GM23338 (cell line): Measurements from ENCODE around the gene LTBP2. TPM values are rescaled to one million over a fixed set of nuclear protein-coding genes. Genes with fewer than 3 reads are reported as not detected.

Experiments used
- ATAC-seq: fragments of 200-7000 bp; cut with Tn5 transposase; 3 replicates; pipeline ENCODE4 v1.9.1; 2020
- DNase-seq: peaks from one replicate; pipeline ENCODE4 v3.0.0-alpha.2; 2015; ENCODE audit warnings: low spot score
- H2AFZ ChIP-seq: fragments of 200-600 bp; sonication (generic); 2 replicates; pipeline ENCODE4 v1.8.0; 2016; ENCODE audit warnings: antibody characterized with exemption, mild to moderate bottlenecking, moderate library complexity
- H3F3A ChIP-seq: fragments of 200-600 bp; sonication (generic); replicated peaks from 2 replicates; pipeline ENCODE4 v1.8.0; 2017; ENCODE audit warnings: antibody characterized with exemption, mixed run types, low read depth
- H3K27ac ChIP-seq: fragments of 200-600 bp; sonication (generic); 2 replicates; pipeline ENCODE4 v1.6.1; 2016; ENCODE audit warnings: low read depth
- H3K27me3 ChIP-seq: fragments of 200-600 bp; sonication (generic); 2 replicates; pipeline ENCODE4 v1.8.0; 2016; ENCODE audit warnings: mild to moderate bottlenecking, mixed run types, moderate library complexity; ENCODE audit not compliant: insufficient read depth
- H3K36me3 ChIP-seq: fragments of 200-600 bp; sonication (generic); 2 replicates; pipeline ENCODE4 v1.8.0; 2016; ENCODE audit warnings: mild to moderate bottlenecking; ENCODE audit not compliant: insufficient read depth
- H3K4me1 ChIP-seq: fragments of 200-600 bp; sonication (generic); 2 replicates; pipeline ENCODE4 v1.8.0; 2016; ENCODE audit warnings: mild to moderate bottlenecking, moderate library complexity; ENCODE audit not compliant: insufficient read depth
- H3K4me2 ChIP-seq: fragments of 200-600 bp; sonication (generic); 2 replicates; pipeline ENCODE4 v1.7.1; 2017; ENCODE audit warnings: mixed run types
- H3K4me3 ChIP-seq: fragments of 200-600 bp; sonication (generic); 2 replicates; pipeline ENCODE4 v1.6.1; 2016; ENCODE audit warnings: mixed run types
- H3K79me2 ChIP-seq: fragments of 200-600 bp; sonication (generic); replicated peaks from 2 replicates; pipeline ENCODE4 v1.8.0; 2017; ENCODE audit warnings: mild to moderate bottlenecking; ENCODE audit not compliant: insufficient read depth
- H3K9me2 ChIP-seq: fragments of 200-600 bp; sonication (generic); 2 replicates; pipeline ENCODE4 v1.8.0; 2017; ENCODE audit not compliant: insufficient read depth
- H4K20me1 ChIP-seq: fragments of 200-600 bp; sonication (generic); replicated peaks from 2 replicates; pipeline ENCODE4 v1.8.0; 2017; ENCODE audit warnings: mild to moderate bottlenecking; ENCODE audit not compliant: insufficient read depth
- H3K27ac Mint-ChIP-seq: 2 replicates; pipeline ENCODE4 v1.8.0; 2020; ENCODE audit warnings: inconsistent platforms, mild to moderate bottlenecking, moderate library complexity, mixed read lengths
- H3K27me3 Mint-ChIP-seq: 3 replicates; pipeline ENCODE4 v1.8.0; 2022; ENCODE audit warnings: low read depth, mild to moderate bottlenecking, moderate library complexity, mixed read lengths, inconsistent platforms; ENCODE audit not compliant: insufficient read depth, poor library complexity
- H3K36me3 Mint-ChIP-seq: 3 replicates; pipeline ENCODE4 v1.8.0; 2021; ENCODE audit warnings: low read depth, mild to moderate bottlenecking, inconsistent platforms, moderate library complexity, mixed read lengths
- H3K4me1 Mint-ChIP-seq: 3 replicates; pipeline ENCODE4 v1.8.0; 2020; ENCODE audit warnings: mild to moderate bottlenecking, inconsistent platforms, mixed read lengths
- H3K4me3 Mint-ChIP-seq: 3 replicates; pipeline ENCODE4 v1.8.0; 2021; ENCODE audit warnings: moderate library complexity, mild to moderate bottlenecking, inconsistent platforms, mixed read lengths
- H3K9me3 Mint-ChIP-seq: 3 replicates; pipeline ENCODE4 v1.8.0; 2020; ENCODE audit warnings: moderate library complexity, mild to moderate bottlenecking, inconsistent platforms, mixed read lengths
- CREB1 ChIP-seq: fragments of 250-450 bp; sonication (Bioruptor Pico); IDR thresholded peaks from 2 replicates; pipeline ENCODE4 v1.5.0; 2020; ENCODE audit warnings: low read depth, mild to moderate bottlenecking, moderate library complexity
- EZH2 ChIP-seq: fragments of 200-600 bp; sonication (generic); IDR thresholded peaks from one replicate; pipeline ENCODE4 v1.8.0; 2017; ENCODE audit warnings: antibody characterized with exemption, mild to moderate bottlenecking, low read depth; ENCODE audit not compliant: unreplicated experiment
- JUNB ChIP-seq: IDR thresholded peaks from one replicate; pipeline ENCODE4 v1.6.1; 2016; ENCODE audit warnings: antibody characterized with exemption; ENCODE audit not compliant: unreplicated experiment
- NANOG ChIP-seq: IDR thresholded peaks from 2 replicates; pipeline ENCODE4 v1.6.1; 2016; ENCODE audit warnings: antibody characterized with exemption, borderline replicate concordance
- polyA plus RNA-seq: library from polyadenylated mRNA; unstranded; fragments of >200 nt; fragmentation: Nextera tagmentation; extraction: Ambion mirVana; gene quantifications from 2 replicates; pipeline ENCODE4 v1.2.1, GENCODE V29; 2016
- total RNA-seq: library from RNA; depleted of rRNA; stranded (reverse); fragments of >200 nt; shearing (Covaris generic); gene quantifications from 2 replicates; pipeline ENCODE4 v1.2.3, GENCODE V29; 2014
- TF ChIP-seq, protein P1 (sequence below): IDR thresholded peaks from 2 replicates; pipeline ENCODE4 v1.6.1; 2016; ENCODE audit warnings: antibody characterized with exemption
- TF ChIP-seq, protein P2 (sequence below), 2 experiments: fragments of 200-600 bp in 1 of 2; sonication (generic) in 1 of 2; conservative IDR thresholded peaks; 2 replicates each; pipeline versions ENCODE4 v1.5.1 to v1.6.1; 2016 to 2017; ENCODE audit warnings: antibody characterized with exemption in 2 of 2, low read depth in 2 of 2, mild to moderate bottlenecking in 2 of 2, moderate library complexity in 1 of 2
- TF ChIP-seq, protein P3 (sequence below): fragments of 250-450 bp; sonication (Bioruptor Pico); IDR thresholded peaks from 2 replicates; pipeline ENCODE4 v1.5.0; 2020; ENCODE audit warnings: mild to moderate bottlenecking, moderate library complexity

Gene LTBP2
- total and polyA plus RNA-seq, 2 experiments from 2014 or later: 0.27 to 0.49 TPM

DNA sequence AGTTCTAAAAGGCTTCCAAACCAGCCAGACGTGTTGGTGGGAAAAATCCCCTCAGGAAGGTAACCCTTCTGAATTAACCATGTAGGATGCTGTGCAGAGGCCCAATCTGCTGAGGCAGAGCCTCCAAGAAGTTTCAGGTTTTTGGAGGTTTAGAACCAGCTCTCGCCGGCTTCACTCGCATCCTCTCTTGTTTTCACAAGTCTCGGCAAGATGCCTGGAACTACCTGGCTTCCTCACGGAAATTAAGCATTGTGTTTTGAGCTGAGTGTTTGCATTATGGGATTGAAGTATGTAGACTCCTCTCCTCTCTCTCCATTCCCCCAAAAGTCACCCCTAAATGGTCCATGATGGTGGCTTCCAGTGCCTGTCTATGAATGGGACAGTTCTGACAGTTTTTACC is 20.6 kb downstream of the LTBP2 start:
- no peaks in the 10 kb centered on the region for H3K27me3 ChIP-seq
- H3K4me1 ChIP-seq: no peaks in the 10 kb centered on the region
- Mint-ChIP-seq H3K27ac (no peak overlapping the region), H3K27me3 (peaks cover 4% of the 10 kb centered on the region), H3K9me3 (no peaks in the 10 kb centered on the region), H3K4me1 (no peaks in the 10 kb centered on the region), H3K4me3 (no peak overlapping the region), H3K36me3 (no peaks in the 10 kb centered on the region)
- no peak overlapping the region for H3K4me3 ChIP-seq
- no peaks in the 10 kb centered on the region for H3K36me3 ChIP-seq
- H3K4me2 ChIP-seq: no peak overlapping the region
- no peaks in the 10 kb centered on the region for H3F3A ChIP-seq
- no peaks in the 10 kb centered on the region for H3K79me2 ChIP-seq
- DNase-seq (no peak), ATAC-seq (no peak)
- TF ChIP-seq, protein P1, sequence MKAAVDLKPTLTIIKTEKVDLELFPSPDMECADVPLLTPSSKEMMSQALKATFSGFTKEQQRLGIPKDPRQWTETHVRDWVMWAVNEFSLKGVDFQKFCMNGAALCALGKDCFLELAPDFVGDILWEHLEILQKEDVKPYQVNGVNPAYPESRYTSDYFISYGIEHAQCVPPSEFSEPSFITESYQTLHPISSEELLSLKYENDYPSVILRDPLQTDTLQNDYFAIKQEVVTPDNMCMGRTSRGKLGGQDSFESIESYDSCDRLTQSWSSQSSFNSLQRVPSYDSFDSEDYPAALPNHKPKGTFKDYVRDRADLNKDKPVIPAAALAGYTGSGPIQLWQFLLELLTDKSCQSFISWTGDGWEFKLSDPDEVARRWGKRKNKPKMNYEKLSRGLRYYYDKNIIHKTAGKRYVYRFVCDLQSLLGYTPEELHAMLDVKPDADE: no peak
- TF ChIP-seq CREB1 (CRISPR knock-in tag): no peak
- H3K27ac ChIP-seq: no peak overlapping the region
- H4K20me1 ChIP-seq: no peaks in the 10 kb centered on the region
- H3K9me2 ChIP-seq: no peaks in the 10 kb centered on the region
- H2AFZ ChIP-seq: 0 out of 2 replicates have a peak overlapping the region, but pooled peaks have one; percentile 43

DNA sequence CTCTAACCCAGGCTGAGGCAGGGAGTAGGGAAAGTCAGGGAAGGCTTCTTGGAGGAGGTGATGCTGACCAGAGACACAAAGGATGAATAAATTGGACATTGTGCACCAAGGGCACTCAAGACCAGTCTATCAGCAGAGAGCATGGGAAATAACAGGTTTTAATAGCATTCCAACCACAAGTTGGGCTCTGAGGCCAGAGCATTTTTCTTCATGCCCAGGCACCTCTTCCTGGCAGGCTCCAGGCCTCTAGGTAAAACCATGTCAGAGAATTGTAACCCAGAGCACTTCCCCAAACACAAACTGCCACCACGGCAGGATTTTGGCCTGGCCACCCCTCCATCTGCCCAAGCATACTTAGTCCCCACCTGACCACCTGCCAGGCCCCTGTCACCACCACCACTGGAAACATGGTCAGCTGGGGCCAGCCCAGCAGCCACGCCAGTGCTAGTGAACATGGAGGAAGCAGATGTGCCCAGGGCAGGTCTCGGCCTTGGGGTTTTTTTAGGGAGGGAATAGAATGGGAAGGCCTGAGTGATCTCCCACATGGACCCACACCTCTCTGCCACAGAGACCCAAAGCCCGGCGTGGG is 22.7 kb downstream of the LTBP2 start:
- Histone ChIP-seq H4K20me1 (no peaks in the 10 kb centered on the region), H3K9me2 (no peaks in the 10 kb centered on the region), H3K27me3 (no peaks in the 10 kb centered on the region), H3F3A (no peaks in the 10 kb centered on the region), H3K36me3 (no peaks in the 10 kb centered on the region), H3K4me1 (no peaks in the 10 kb centered on the region), H2AFZ (no peak overlapping the region), H3K79me2 (no peaks in the 10 kb centered on the region), H3K4me2 (no peak overlapping the region), H3K27ac (no peak overlapping the region), H3K4me3 (no peak overlapping the region)
- DNase-seq (no peak), ATAC-seq (no peak)
- no peak overlapping the region for H3K4me3 Mint-ChIP-seq
- no peaks in the 10 kb centered on the region for H3K36me3 Mint-ChIP-seq
- peaks cover 2% of the 10 kb centered on the region for H3K27me3 Mint-ChIP-seq
- no peaks in the 10 kb centered on the region for H3K9me3 Mint-ChIP-seq
- H3K4me1 Mint-ChIP-seq: no peaks in the 10 kb centered on the region; the same call in 2 of the 3 replicates
- no peak overlapping the region for H3K27ac Mint-ChIP-seq
- TF ChIP-seq, protein P2, sequence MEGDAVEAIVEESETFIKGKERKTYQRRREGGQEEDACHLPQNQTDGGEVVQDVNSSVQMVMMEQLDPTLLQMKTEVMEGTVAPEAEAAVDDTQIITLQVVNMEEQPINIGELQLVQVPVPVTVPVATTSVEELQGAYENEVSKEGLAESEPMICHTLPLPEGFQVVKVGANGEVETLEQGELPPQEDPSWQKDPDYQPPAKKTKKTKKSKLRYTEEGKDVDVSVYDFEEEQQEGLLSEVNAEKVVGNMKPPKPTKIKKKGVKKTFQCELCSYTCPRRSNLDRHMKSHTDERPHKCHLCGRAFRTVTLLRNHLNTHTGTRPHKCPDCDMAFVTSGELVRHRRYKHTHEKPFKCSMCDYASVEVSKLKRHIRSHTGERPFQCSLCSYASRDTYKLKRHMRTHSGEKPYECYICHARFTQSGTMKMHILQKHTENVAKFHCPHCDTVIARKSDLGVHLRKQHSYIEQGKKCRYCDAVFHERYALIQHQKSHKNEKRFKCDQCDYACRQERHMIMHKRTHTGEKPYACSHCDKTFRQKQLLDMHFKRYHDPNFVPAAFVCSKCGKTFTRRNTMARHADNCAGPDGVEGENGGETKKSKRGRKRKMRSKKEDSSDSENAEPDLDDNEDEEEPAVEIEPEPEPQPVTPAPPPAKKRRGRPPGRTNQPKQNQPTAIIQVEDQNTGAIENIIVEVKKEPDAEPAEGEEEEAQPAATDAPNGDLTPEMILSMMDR (conservative IDR thresholded peaks at IDR 0.05; ENCODE audit: low read depth in 2 of 2): no peak
- TF ChIP-seq CREB1 (CRISPR knock-in tag) (no peak), EZH2 (no peak), JUNB (no peak), NANOG (no peak)
- TF ChIP-seq, protein P1: no peak
- TF ChIP-seq, protein P3, sequence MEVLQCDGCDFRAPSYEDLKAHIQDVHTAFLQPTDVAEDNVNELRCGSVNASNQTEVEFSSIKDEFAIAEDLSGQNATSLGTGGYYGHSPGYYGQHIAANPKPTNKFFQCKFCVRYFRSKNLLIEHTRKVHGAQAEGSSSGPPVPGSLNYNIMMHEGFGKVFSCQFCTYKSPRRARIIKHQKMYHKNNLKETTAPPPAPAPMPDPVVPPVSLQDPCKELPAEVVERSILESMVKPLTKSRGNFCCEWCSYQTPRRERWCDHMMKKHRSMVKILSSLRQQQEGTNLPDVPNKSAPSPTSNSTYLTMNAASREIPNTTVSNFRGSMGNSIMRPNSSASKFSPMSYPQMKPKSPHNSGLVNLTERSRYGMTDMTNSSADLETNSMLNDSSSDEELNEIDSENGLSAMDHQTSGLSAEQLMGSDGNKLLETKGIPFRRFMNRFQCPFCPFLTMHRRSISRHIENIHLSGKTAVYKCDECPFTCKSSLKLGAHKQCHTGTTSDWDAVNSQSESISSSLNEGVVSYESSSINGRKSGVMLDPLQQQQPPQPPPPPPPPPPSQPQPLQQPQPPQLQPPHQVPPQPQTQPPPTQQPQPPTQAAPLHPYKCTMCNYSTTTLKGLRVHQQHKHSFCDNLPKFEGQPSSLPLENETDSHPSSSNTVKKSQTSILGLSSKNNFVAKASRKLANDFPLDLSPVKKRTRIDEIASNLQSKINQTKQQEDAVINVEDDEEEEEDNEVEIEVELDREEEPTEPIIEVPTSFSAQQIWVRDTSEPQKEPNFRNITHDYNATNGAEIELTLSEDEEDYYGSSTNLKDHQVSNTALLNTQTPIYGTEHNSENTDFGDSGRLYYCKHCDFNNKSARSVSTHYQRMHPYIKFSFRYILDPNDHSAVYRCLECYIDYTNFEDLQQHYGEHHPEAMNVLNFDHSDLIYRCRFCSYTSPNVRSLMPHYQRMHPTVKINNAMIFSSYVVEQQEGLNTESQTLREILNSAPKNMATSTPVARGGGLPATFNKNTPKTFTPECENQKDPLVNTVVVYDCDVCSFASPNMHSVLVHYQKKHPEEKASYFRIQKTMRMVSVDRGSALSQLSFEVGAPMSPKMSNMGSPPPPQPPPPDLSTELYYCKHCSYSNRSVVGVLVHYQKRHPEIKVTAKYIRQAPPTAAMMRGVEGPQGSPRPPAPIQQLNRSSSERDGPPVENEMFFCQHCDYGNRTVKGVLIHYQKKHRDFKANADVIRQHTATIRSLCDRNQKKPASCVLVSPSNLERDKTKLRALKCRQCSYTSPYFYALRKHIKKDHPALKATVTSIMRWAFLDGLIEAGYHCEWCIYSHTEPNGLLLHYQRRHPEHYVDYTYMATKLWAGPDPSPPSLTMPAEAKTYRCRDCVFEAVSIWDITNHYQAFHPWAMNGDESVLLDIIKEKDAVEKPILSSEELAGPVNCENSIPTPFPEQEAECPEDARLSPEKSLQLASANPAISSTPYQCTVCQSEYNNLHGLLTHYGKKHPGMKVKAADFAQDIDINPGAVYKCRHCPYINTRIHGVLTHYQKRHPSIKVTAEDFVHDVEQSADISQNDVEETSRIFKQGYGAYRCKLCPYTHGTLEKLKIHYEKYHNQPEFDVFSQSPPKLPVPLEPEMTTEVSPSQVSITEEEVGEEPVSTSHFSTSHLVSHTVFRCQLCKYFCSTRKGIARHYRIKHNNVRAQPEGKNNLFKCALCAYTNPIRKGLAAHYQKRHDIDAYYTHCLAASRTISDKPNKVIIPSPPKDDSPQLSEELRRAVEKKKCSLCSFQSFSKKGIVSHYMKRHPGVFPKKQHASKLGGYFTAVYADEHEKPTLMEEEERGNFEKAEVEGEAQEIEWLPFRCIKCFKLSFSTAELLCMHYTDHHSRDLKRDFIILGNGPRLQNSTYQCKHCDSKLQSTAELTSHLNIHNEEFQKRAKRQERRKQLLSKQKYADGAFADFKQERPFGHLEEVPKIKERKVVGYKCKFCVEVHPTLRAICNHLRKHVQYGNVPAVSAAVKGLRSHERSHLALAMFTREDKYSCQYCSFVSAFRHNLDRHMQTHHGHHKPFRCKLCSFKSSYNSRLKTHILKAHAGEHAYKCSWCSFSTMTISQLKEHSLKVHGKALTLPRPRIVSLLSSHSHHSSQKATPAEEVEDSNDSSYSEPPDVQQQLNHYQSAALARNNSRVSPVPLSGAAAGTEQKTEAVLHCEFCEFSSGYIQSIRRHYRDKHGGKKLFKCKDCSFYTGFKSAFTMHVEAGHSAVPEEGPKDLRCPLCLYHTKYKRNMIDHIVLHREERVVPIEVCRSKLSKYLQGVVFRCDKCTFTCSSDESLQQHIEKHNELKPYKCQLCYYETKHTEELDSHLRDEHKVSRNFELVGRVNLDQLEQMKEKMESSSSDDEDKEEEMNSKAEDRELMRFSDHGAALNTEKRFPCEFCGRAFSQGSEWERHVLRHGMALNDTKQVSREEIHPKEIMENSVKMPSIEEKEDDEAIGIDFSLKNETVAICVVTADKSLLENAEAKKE (CRISPR knock-in tag): no peak
